Endothelial cell of umbilical vein (primary cell): ENCODE measurements around the gene PDE1C. TPM values are rescaled to one million over a fixed set of nuclear protein-coding genes. Genes with fewer than 3 reads are reported as not detected.

Source experiments
- BruUV-seq: library from RNA; stranded (reverse); fragments of 400-500 nt; replicated peaks from 2 replicates; lab custom pipeline; 2021; lab: Mats Ljungman, UMichigan
- CTCF ChIA-PET: fragments of 300-600, 350-600 bp; sonication (Branson Sonifier 250); formaldehyde crosslinking; loops from one replicate; lab custom pipeline; 2021; ENCODE audit warnings: antibody characterized with exemption, inconsistent platforms; lab: Charles Lee
- POLR2A ChIA-PET: fragments of 300-600, 350-600 bp; sonication (Branson Sonifier 250); formaldehyde crosslinking; loops from one replicate; lab custom pipeline; 2021; ENCODE audit warnings: antibody characterized with exemption, inconsistent platforms; lab: Charles Lee
- DNase-seq: peaks from one replicate; pipeline ENCODE4 v3.0.0-alpha.2; 2011; ENCODE audit warnings: low read depth, low spot score
- FAIRE-seq: peaks from 2 replicates; lab custom pipeline; 2011; peaks lifted over from hg19 to GRCh38; lab: Jason Lieb, UNC
- H2AFZ ChIP-seq: 2 replicates; pipeline ENCODE4 v1.6.0; 2012; ENCODE audit warnings: low read depth, low read length, control low read depth, inconsistent platforms
- H3K27ac ChIP-seq: 2 replicates; pipeline ENCODE4 v1.5.1; 2011; ENCODE audit warnings: low read depth, mild to moderate bottlenecking, control low read depth, low read length, moderate library complexity; ENCODE audit not compliant: insufficient read depth
- H3K27me3 ChIP-seq, 2 experiments: 2 replicates each; pipeline versions ENCODE4 v1.6.0 to v1.6.1; 2011; ENCODE audit warnings: low read length in 2 of 2, mixed read lengths in 1 of 2; ENCODE audit not compliant: control insufficient read depth in 2 of 2, insufficient read depth in 2 of 2
- H3K36me3 ChIP-seq, 2 experiments: 2 replicates in 1 of 2; 3 replicates in 1 of 2; pipeline ENCODE4 v1.5.1; 2011; ENCODE audit warnings: low read length in 2 of 2, mild to moderate bottlenecking in 1 of 2, moderate library complexity in 1 of 2; ENCODE audit not compliant: control insufficient read depth in 2 of 2, insufficient read depth in 2 of 2; ENCODE audit errors: extremely low read depth in 1 of 2
- H3K4me1 ChIP-seq: 3 replicates; pipeline ENCODE4 v1.5.1; 2011; ENCODE audit warnings: mild to moderate bottlenecking, low read length; ENCODE audit not compliant: control insufficient read depth, insufficient read depth; ENCODE audit errors: extremely low read depth
- H3K4me2 ChIP-seq: 2 replicates; pipeline ENCODE4 v1.6.1; 2011; ENCODE audit warnings: low read length, control low read depth, mixed read lengths; ENCODE audit not compliant: insufficient read depth
- H3K4me3 ChIP-seq, 3 experiments: fragments of 200-600 bp in 1 of 3; sonication (generic), shearing (Covaris generic) in 1 of 3; replicated peaks in 1 of 3; 2 replicates each; pipeline ENCODE4 v1.5.1; 2011 to 2016; ENCODE audit warnings: control low read depth in 3 of 3, low read length in 3 of 3, mild to moderate bottlenecking in 2 of 3, inconsistent platforms in 1 of 3, low read depth in 1 of 3, moderate library complexity in 1 of 3; ENCODE audit not compliant: insufficient read depth in 1 of 3
- H3K79me2 ChIP-seq: 2 replicates; pipeline ENCODE4 v1.6.0; 2012; ENCODE audit warnings: low read length, inconsistent platforms; ENCODE audit not compliant: control insufficient read depth, insufficient read depth
- H3K9ac ChIP-seq: replicated peaks from 2 replicates; pipeline ENCODE3; 2011; ENCODE audit warnings: low read length, control low read depth; ENCODE audit not compliant: insufficient read depth; ENCODE audit errors: extremely low read depth
- H3K9me1 ChIP-seq: replicated peaks from 3 replicates; pipeline ENCODE4 v1.6.0; 2011; ENCODE audit warnings: mild to moderate bottlenecking, low read length; ENCODE audit not compliant: control insufficient read depth, insufficient read depth; ENCODE audit errors: extremely low read depth
- H3K9me3 ChIP-seq: replicated peaks from 2 replicates; pipeline ENCODE4 v1.5.1; 2012; ENCODE audit warnings: low read length, inconsistent platforms; ENCODE audit not compliant: control insufficient read depth, insufficient read depth
- H4K20me1 ChIP-seq: replicated peaks from 2 replicates; pipeline ENCODE3; 2011; ENCODE audit warnings: mild to moderate bottlenecking, low read length; ENCODE audit not compliant: control insufficient read depth, insufficient read depth; ENCODE audit errors: extremely low read depth
- CTCF ChIP-seq, 2 donors: IDR thresholded peaks; 1 replicate in 1 of 2; 2 replicates in 1 of 2; pipeline ENCODE4 v1.5.1; 2011; ENCODE audit warnings: low read length in 2 of 2, mild to moderate bottlenecking in 2 of 2, moderate library complexity in 2 of 2, control low read depth in 1 of 2, inconsistent platforms in 1 of 2, low read depth in 1 of 2; ENCODE audit not compliant: insufficient read depth in 1 of 2; ENCODE audit errors: extremely low read depth in 1 of 2
- EZH2 ChIP-seq: IDR thresholded peaks from 2 replicates; pipeline ENCODE4 v1.6.1; 2012; ENCODE audit warnings: borderline replicate concordance, low read depth, mild to moderate bottlenecking, moderate library complexity, low read length, inconsistent platforms; ENCODE audit not compliant: severe bottlenecking
- FOS ChIP-seq: IDR thresholded peaks from 2 replicates; pipeline ENCODE4 v1.6.1; 2011; ENCODE audit warnings: mild to moderate bottlenecking, low read length, moderate library complexity, borderline replicate concordance; ENCODE audit not compliant: insufficient read depth
- GATA2 ChIP-seq: IDR thresholded peaks from 2 replicates; pipeline ENCODE4 v1.7.0; 2011; ENCODE audit warnings: low read depth, mild to moderate bottlenecking, moderate library complexity, mixed read lengths, low read length; ENCODE audit not compliant: insufficient read length, insufficient read depth
- JUN ChIP-seq: IDR thresholded peaks from 2 replicates; pipeline ENCODE4 v1.6.1; 2011; ENCODE audit warnings: borderline replicate concordance, low read depth; ENCODE audit not compliant: insufficient read length, insufficient read depth
- MAX ChIP-seq: IDR thresholded peaks from 2 replicates; pipeline ENCODE4 v1.6.1; 2011; ENCODE audit not compliant: insufficient read depth, insufficient read length
- MYC ChIP-seq: IDR thresholded peaks from one replicate; pipeline ENCODE4 v1.6.1; 2011; ENCODE audit warnings: mild to moderate bottlenecking, low read depth, low read length
- POLR2A ChIP-seq: IDR thresholded peaks from 2 replicates; pipeline ENCODE4 v1.6.1; 2012; ENCODE audit warnings: low read depth, mild to moderate bottlenecking, control low read depth, low read length
- POLR2AphosphoS5 ChIP-seq: IDR thresholded peaks from 2 replicates; pipeline ENCODE4 v1.6.1; 2012; ENCODE audit warnings: low read depth, mild to moderate bottlenecking, control low read depth, low read length, moderate library complexity; ENCODE audit not compliant: insufficient read depth
- dilution Hi-C: fragments of 300-500 bp; cut with MboI; formaldehyde crosslinking; loops from one replicate; pipeline ENCODE4 v1.15.0; 2019; ENCODE audit warnings: low sequenced_read_pairs; ENCODE audit not compliant: extremely low pct_ligation_motif_present
- intact Hi-C: fragments of 100-400 bp; cut with micrococcal nuclease; formaldehyde crosslinking; loops from one replicate; pipeline ENCODE4 v1.10.0; 2022
- polyA plus RNA-seq, 4 experiments: library from polyadenylated mRNA; depleted of rRNA in 3 of 4; stranded (reverse) in 3 of 4; unstranded in 1 of 4; fragments of >200 nt; gene quantifications; 2 replicates each; pipeline versions ENCODE4 v1.2.1 to v1.2.3, GENCODE V29; 2011 to 2012; ENCODE audit warnings: missing spikeins in 1 of 4
- total RNA-seq: library from RNA; stranded (reverse); gene quantifications from 2 replicates; pipeline ENCODE4 v1.2.3, GENCODE V29; 2021

The PDE1C gene
- total and polyA plus RNA-seq, 2 donors (not counting 3 experiments of a cell fraction or from before 2014, with no cell fraction given): 0.90 to 3.1 TPM

GRCh38 chr7:32066441-32066840 is 3.8 kb downstream of the PDE1C start:
- Histone ChIP-seq H3K9ac (no peak overlapping the region), H3K4me3 (no peak overlapping the region), H3K4me1 (no peaks in the 10 kb centered on the region), H3K36me3 (no peaks in the 10 kb centered on the region), H3K9me1 (no peaks in the 10 kb centered on the region), H2AFZ (no peak overlapping the region), H3K9me3 (no peaks in the 10 kb centered on the region), H3K4me2 (no peak overlapping the region), H3K27ac (no peak overlapping the region), H4K20me1 (no peaks in the 10 kb centered on the region), H3K79me2 (no peaks in the 10 kb centered on the region), H3K27me3 (peaks cover 14 to 49% of the 10 kb centered on the region in 2 experiments)
- FAIRE-seq: no peak
- DNase-seq: no peak
- dilution Hi-C loops (no loop called here), intact Hi-C loops (no loop called here)
- no peak for TF ChIP-seq EZH2
- no peak for TF ChIP-seq JUN
- ChIA-PET POLR2A (no interaction called here), CTCF (interaction anchor here (0.7 to 1.3 kb wide), 4 partner anchors 96 to 235 kb away, joined by 3 to 5 read pairs (median 3); no protein-coding TSS in a partner anchor)
- no TSS peak for BruUV-seq

- CTCF ChIA-PET: interaction anchor here (1.0 to 6.2 kb wide), 5 partner anchors 100 to 320 kb away, joined by 3 to 67 read pairs (median 7); no protein-coding TSS in a partner anchor
- Histone ChIP-seq H3K4me3 (no peak overlapping the region), H2AFZ (no peak overlapping the region), H3K9me3 (no peaks in the 10 kb centered on the region), H3K9me1 (no peaks in the 10 kb centered on the region), H3K27ac (no peak overlapping the region), H4K20me1 (no peaks in the 10 kb centered on the region), H3K27me3 (peaks cover 0 to 22% of the 10 kb centered on the region in 2 experiments), H3K36me3 (no peaks in the 10 kb centered on the region), H3K4me2 (no peak overlapping the region), H3K9ac (no peak overlapping the region), H3K4me1 (no peaks in the 10 kb centered on the region), H3K79me2 (no peaks in the 10 kb centered on the region)
- dilution Hi-C loops: no loop called here
- no TSS peak for BruUV-seq
- intact Hi-C loops: loop anchor here (2.0 kb wide), 1 partner anchor 65 kb away; no protein-coding TSS in a partner anchor
- TF ChIP-seq MAX (no peak), GATA2 (no peak), POLR2AphosphoS5 (no peak), MYC (no peak), JUN (no peak), FOS (no peak), POLR2A (no peak), EZH2 (no peak), CTCF (IDR thresholded peaks at IDR 0.05; ENCODE audit: extremely low read depth in 1 of 2, insufficient read depth in 1 of 2, low read depth in 1 of 2, low read length in 2 of 2) (no peak)
- POLR2A ChIA-PET: no interaction called here
- no peak for DNase-seq
- FAIRE-seq: no peak
These were observed 6.6 kb downstream of the PDE1C start for GRCh38 chr7:32063614-32064013.
